ENCODE measurements around the gene CHKB. TPM values are rescaled to one million over a fixed set of nuclear protein-coding genes. Genes with fewer than 3 reads are reported as not detected.

CHKB gene
- total and polyA plus RNA-seq, 10 of the 15 experiments (the other 5 are each of a cell fraction or from before 2014, with no cell fraction given), result 10.0 to 93.9 (median 57.0) TPM

GRCh38 chr22:50587407-50587806 lies 4.8 kb upstream of the CHKB start:
- H3K27me3 ChIP-seq (replicated peaks in 1 of 2; ENCODE audit: control insufficient read depth in 2 of 2, insufficient read depth in 2 of 2, low read length in 1 of 2), result no peaks in the 10 kb centered on the region
- ATAC-seq (no peak), DNase-seq (ENCODE audit: low read depth, low spot score) (no peak), FAIRE-seq (no peak)
- H4K20me1 ChIP-seq (ENCODE audit: control insufficient read depth, insufficient read depth), result no peaks in the 10 kb centered on the region
- RAD21 ChIA-PET (ENCODE audit: unreplicated experiment), result interaction anchor here (0.7 kb wide), 1 partner anchor 39 kb away, joined by 3 read pairs; no protein-coding TSS in a partner anchor
- SMC1A ChIA-PET (ENCODE audit: uncharacterized antibody, unreplicated experiment), result interaction anchor here (1.2 kb wide), 1 partner anchor 33 kb away, joined by 3 read pairs; no protein-coding TSS in a partner anchor
- no TSS peak for BruUV-seq (replicated peaks)
- no peaks in the 10 kb centered on the region for H3K36me3 ChIP-seq (ENCODE audit: control insufficient read depth in 2 of 2, insufficient read depth in 2 of 2, low read length in 1 of 2)
- 94% methylated on average over 5 of the region's 5 CpGs for WGBS (ENCODE audit: insufficient coverage, insufficient replicate concordance, low lambda C conversion rate, missing lambda C conversion rate)
- peaks cover 8% of the 10 kb centered on the region for H3K79me2 ChIP-seq (ENCODE audit: control insufficient read depth, insufficient read depth, low read length)
- H3K9me3 ChIP-seq (replicated peaks; ENCODE audit: control insufficient read depth, insufficient read depth, low read length), result no peaks in the 10 kb centered on the region
- H3K4me3 ChIP-seq, result no peak overlapping the region
- H2AFZ ChIP-seq (ENCODE audit: control insufficient read depth, low read depth, low read length), result no peak overlapping the region
- no peak overlapping the region for H3K27ac ChIP-seq (ENCODE audit: control insufficient read depth, insufficient read depth)
- H3K4me2 ChIP-seq (ENCODE audit: control insufficient read depth, insufficient read depth), result no peak overlapping the region
- no peak for TF ChIP-seq ZNF217 (IDR thresholded peaks at IDR 0.05)
- no peak for TF ChIP-seq RB1 (IDR thresholded peaks at IDR 0.05; ENCODE audit: borderline replicate concordance)
- no peak for TF ChIP-seq NR2C2 (IDR thresholded peaks at IDR 0.05; ENCODE audit: borderline replicate concordance, control insufficient read depth, insufficient read length, low read depth)
- no peak for TF ChIP-seq ZBTB40 (IDR thresholded peaks at IDR 0.05; ENCODE audit: borderline replicate concordance)
- no peak for TF ChIP-seq CHD4 (IDR thresholded peaks at IDR 0.05)
- no peak for TF ChIP-seq MYC (IDR thresholded peaks at IDR 0.05; ENCODE audit: insufficient read depth, insufficient read length, insufficient replicate concordance, low read length, severe bottlenecking)
- no peak for TF ChIP-seq ASH2L (IDR thresholded peaks at IDR 0.05; ENCODE audit: borderline replicate concordance, low read depth)
- TF ChIP-seq POLR2AphosphoS5 (IDR thresholded peaks at IDR 0.05; ENCODE audit: low read length), result no peak
- no peak for TF ChIP-seq POLR2A (IDR thresholded peaks at IDR 0.05; ENCODE audit: low read depth, low read length)
- TF ChIP-seq SMAD5 (IDR thresholded peaks at IDR 0.05; ENCODE audit: low read depth), result no peak
- no peak for TF ChIP-seq RAD21 (IDR thresholded peaks at IDR 0.05; ENCODE audit: insufficient read depth, low read depth, low read length)
- H3K4me1 ChIP-seq (ENCODE audit: control insufficient read depth, insufficient read depth, low read length), result no peaks in the 10 kb centered on the region; the same call in 1 of the 2 replicates
- CTCF ChIA-PET, result interaction anchor here (0.6 kb wide), 1 partner anchor 350 kb away, joined by 3 read pairs; no protein-coding TSS in a partner anchor
- H3K9ac ChIP-seq (ENCODE audit: control insufficient read depth, insufficient read depth, low read length), result no peak overlapping the region
- POLR2A ChIA-PET, result no interaction called here
- intact Hi-C loops (cut with micrococcal nuclease; ENCODE audit: unreplicated experiment), result no loop called here
- in situ Hi-C loops (cut with MboI), result no loop called here

Measured in GM12878 (cell line).